SK-N-SH treated with all-trans-retinoic acid at 6 μM for 48 hours (cell line): ENCODE measurements around the gene ITIH1.
A peak's percentile ranks its signal among the peaks of the same experiment; 100 is the strongest.

Experiments
- ATAC-seq: fragments of 200-7000 bp; cut with Tn5 transposase; 3 replicates; pipeline ENCODE4 v1.9.1; 2020; ENCODE audit warnings: mild to moderate bottlenecking, moderate library complexity
- BACH2 ChIP-seq: fragments of 250-450 bp; sonication (Bioruptor Pico); IDR thresholded peaks from 2 replicates; pipeline ENCODE4 v1.9.0; 2021; ENCODE audit warnings: mild to moderate bottlenecking, borderline replicate concordance
- CSDC2 ChIP-seq: fragments of 250-450 bp; sonication (Bioruptor Pico); IDR thresholded peaks from 2 replicates; pipeline ENCODE4 v1.5.0; 2020; ENCODE audit warnings: mild to moderate bottlenecking, moderate library complexity
- ESRRG ChIP-seq: fragments of 250-450 bp; sonication (Bioruptor Pico); IDR thresholded peaks from 2 replicates; pipeline ENCODE4 v1.6.1; 2021; ENCODE audit warnings: mild to moderate bottlenecking
- GLIS3 ChIP-seq: fragments of 250-450 bp; sonication (Bioruptor Pico); IDR thresholded peaks from 2 replicates; pipeline ENCODE4 v1.5.0; 2020; ENCODE audit warnings: mild to moderate bottlenecking, moderate library complexity
- ISL1 ChIP-seq: fragments of 250-450 bp; sonication (Bioruptor Pico); IDR thresholded peaks from 2 replicates; pipeline ENCODE4 v2.1.2; 2022; ENCODE audit warnings: mild to moderate bottlenecking, moderate library complexity
- RARB ChIP-seq: fragments of 250-450 bp; sonication (Bioruptor Pico); IDR thresholded peaks from 2 replicates; pipeline ENCODE4 v1.8.0; 2021; ENCODE audit warnings: mild to moderate bottlenecking, moderate library complexity
- SNAI2 ChIP-seq: fragments of 250-450 bp; sonication (Bioruptor Pico); IDR thresholded peaks from 2 replicates; pipeline ENCODE4 v1.5.0; 2020; ENCODE audit warnings: mild to moderate bottlenecking, moderate library complexity
- TCF4 ChIP-seq: fragments of 250-450 bp; sonication (Bioruptor Pico); IDR thresholded peaks from 2 replicates; pipeline ENCODE4 v1.8.0; 2021; ENCODE audit warnings: mild to moderate bottlenecking, moderate library complexity, borderline replicate concordance
- TOX ChIP-seq: fragments of 250-450 bp; sonication (Bioruptor Pico); IDR thresholded peaks from 2 replicates; pipeline ENCODE4 v1.8.0; 2021; ENCODE audit warnings: mild to moderate bottlenecking, moderate library complexity, borderline replicate concordance
- ZC3H10 ChIP-seq: fragments of 250-450 bp; sonication (Bioruptor Pico); IDR thresholded peaks from 2 replicates; pipeline ENCODE4 v1.5.1; 2021; ENCODE audit warnings: mild to moderate bottlenecking, moderate library complexity
- ZFP3 ChIP-seq: fragments of 250-450 bp; sonication (Bioruptor Pico); IDR thresholded peaks from 2 replicates; pipeline ENCODE4 v1.5.0; 2020; ENCODE audit warnings: mild to moderate bottlenecking, moderate library complexity
- ZFP30 ChIP-seq: fragments of 450-650 bp; formaldehyde crosslinking; IDR thresholded peaks from 2 replicates; pipeline ENCODE4 v1.5.0; 2022; ENCODE audit warnings: mild to moderate bottlenecking, moderate library complexity
- ZNF70 ChIP-seq: fragments of 450-650 bp; formaldehyde crosslinking; IDR thresholded peaks from 2 replicates; pipeline ENCODE4 v1.5.0; 2020; ENCODE audit warnings: mild to moderate bottlenecking, moderate library complexity
- ZNF8 ChIP-seq: fragments of 450-650 bp; formaldehyde crosslinking; IDR thresholded peaks from 2 replicates; pipeline ENCODE4 v1.5.0; 2020; ENCODE audit warnings: mild to moderate bottlenecking, moderate library complexity
- TF ChIP-seq, protein P1 (sequence below): fragments of 250-450 bp; sonication (Bioruptor Pico); IDR thresholded peaks from 2 replicates; pipeline ENCODE4 v1.5.1; 2021; ENCODE audit warnings: mild to moderate bottlenecking, moderate library complexity
- TF ChIP-seq, protein P2 (sequence below): fragments of 250-450 bp; sonication (Bioruptor Pico); IDR thresholded peaks from 2 replicates; pipeline ENCODE4 v1.5.1; 2020; ENCODE audit warnings: low read depth, mild to moderate bottlenecking, moderate library complexity
- TF ChIP-seq, protein P3 (sequence below): fragments of 250-450 bp; sonication (Bioruptor Pico); IDR thresholded peaks from 2 replicates; pipeline ENCODE4 v1.8.0; 2021; ENCODE audit warnings: low read depth, mild to moderate bottlenecking, moderate library complexity, borderline replicate concordance
- TF ChIP-seq, protein P4 (sequence below): fragments of 250-450 bp; sonication (Bioruptor Pico); IDR thresholded peaks from 2 replicates; pipeline ENCODE4 v1.8.0; 2020; ENCODE audit warnings: mild to moderate bottlenecking, moderate library complexity, borderline replicate concordance
- TF ChIP-seq, protein P5 (sequence below): fragments of 250-450 bp; sonication (Bioruptor Pico); IDR thresholded peaks from 2 replicates; pipeline ENCODE4 v1.5.0; 2020; ENCODE audit warnings: mild to moderate bottlenecking, moderate library complexity

Gene ITIH1

DNA sequence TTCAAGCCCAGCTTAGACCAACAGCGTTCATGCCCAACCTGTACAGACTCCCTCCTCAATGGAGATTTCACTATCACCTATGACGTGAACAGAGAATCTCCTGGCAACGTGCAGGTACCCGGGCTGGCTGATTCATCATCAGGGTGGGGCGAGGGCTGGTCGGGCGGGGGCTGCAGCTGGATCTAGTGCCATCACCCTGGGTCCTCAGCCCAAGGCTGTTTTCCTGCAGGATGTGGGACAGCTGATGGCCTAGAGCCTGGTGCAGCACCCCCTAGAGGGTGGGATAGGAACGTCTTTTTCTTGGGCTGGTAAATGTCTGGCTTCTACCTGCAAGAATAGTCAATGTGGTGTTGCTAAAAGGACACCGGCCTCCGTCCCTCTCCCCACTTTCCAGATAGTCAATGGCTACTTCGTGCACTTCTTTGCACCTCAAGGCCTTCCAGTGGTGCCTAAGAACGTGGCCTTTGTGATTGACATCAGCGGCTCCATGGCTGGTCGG lies 21.6 kb downstream of the ITIH1 start:
- ATAC-seq = peak; percentile 57; the same call in 2 of the 3 replicates
- no peak for TF ChIP-seq ESRRG (CRISPR knock-in tag)
- TF ChIP-seq ZC3H10 (CRISPR knock-in tag) = no peak
- TF ChIP-seq TCF4 = no peak
- TF ChIP-seq GLIS3 (CRISPR knock-in tag) = no peak
- no peak for TF ChIP-seq ISL1 (CRISPR knock-in tag)
- TF ChIP-seq, protein P1, sequence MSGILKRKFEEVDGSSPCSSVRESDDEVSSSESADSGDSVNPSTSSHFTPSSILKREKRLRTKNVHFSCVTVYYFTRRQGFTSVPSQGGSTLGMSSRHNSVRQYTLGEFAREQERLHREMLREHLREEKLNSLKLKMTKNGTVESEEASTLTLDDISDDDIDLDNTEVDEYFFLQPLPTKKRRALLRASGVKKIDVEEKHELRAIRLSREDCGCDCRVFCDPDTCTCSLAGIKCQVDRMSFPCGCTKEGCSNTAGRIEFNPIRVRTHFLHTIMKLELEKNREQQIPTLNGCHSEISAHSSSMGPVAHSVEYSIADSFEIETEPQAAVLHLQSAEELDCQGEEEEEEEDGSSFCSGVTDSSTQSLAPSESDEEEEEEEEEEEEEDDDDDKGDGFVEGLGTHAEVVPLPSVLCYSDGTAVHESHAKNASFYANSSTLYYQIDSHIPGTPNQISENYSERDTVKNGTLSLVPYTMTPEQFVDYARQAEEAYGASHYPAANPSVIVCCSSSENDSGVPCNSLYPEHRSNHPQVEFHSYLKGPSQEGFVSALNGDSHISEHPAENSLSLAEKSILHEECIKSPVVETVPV = no peak
- no peak for TF ChIP-seq TOX (CRISPR knock-in tag)

DNA sequence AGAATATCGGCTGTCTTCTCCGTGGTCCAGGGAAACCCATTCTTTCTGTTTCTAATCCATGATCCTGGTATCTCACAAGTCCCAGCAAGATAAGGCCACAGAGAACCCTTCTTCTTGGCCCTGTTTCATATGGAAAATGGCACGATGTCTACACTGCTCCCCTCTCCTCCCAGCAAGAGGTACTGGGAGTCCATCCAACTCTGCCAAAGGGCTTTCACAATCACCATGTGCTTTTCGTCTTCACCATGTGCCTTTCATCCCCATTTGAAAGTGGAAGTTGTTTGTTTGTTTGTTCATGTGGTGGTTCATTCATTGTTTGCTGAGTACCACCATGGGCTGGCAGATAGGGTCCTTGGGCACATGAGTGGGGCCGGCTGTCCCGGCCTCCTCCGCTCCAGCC lies 22.7 kb downstream of the ITIH1 start:
- TF ChIP-seq ESRRG (CRISPR knock-in tag) = no peak
- TF ChIP-seq ZNF8 (CRISPR knock-in tag) = no peak
- TF ChIP-seq BACH2 (CRISPR knock-in tag) = no peak
- TF ChIP-seq, protein P1 = no peak
- TF ChIP-seq, protein P2, sequence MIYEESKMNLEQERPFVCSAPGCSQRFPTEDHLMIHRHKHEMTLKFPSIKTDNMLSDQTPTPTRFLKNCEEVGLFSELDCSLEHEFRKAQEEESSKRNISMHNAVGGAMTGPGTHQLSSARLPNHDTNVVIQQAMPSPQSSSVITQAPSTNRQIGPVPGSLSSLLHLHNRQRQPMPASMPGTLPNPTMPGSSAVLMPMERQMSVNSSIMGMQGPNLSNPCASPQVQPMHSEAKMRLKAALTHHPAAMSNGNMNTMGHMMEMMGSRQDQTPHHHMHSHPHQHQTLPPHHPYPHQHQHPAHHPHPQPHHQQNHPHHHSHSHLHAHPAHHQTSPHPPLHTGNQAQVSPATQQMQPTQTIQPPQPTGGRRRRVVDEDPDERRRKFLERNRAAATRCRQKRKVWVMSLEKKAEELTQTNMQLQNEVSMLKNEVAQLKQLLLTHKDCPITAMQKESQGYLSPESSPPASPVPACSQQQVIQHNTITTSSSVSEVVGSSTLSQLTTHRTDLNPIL (CRISPR knock-in tag) = no peak
- TF ChIP-seq ZFP3 (CRISPR knock-in tag) = no peak
- TF ChIP-seq, protein P3, sequence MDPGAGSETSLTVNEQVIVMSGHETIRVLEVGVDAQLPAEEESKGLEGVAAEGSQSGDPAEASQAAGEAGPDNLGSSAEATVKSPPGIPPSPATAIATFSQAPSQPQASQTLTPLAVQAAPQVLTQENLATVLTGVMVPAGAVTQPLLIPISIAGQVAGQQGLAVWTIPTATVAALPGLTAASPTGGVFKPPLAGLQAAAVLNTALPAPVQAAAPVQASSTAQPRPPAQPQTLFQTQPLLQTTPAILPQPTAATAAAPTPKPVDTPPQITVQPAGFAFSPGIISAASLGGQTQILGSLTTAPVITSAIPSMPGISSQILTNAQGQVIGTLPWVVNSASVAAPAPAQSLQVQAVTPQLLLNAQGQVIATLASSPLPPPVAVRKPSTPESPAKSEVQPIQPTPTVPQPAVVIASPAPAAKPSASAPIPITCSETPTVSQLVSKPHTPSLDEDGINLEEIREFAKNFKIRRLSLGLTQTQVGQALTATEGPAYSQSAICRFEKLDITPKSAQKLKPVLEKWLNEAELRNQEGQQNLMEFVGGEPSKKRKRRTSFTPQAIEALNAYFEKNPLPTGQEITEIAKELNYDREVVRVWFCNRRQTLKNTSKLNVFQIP (CRISPR knock-in tag) = no peak
- TF ChIP-seq ZNF70 (CRISPR knock-in tag) = no peak
- TF ChIP-seq ZFP30 (CRISPR knock-in tag) = no peak
- no peak for TF ChIP-seq ZC3H10 (CRISPR knock-in tag)
- no peak for TF ChIP-seq TOX (CRISPR knock-in tag)
- ATAC-seq = no peak

DNA sequence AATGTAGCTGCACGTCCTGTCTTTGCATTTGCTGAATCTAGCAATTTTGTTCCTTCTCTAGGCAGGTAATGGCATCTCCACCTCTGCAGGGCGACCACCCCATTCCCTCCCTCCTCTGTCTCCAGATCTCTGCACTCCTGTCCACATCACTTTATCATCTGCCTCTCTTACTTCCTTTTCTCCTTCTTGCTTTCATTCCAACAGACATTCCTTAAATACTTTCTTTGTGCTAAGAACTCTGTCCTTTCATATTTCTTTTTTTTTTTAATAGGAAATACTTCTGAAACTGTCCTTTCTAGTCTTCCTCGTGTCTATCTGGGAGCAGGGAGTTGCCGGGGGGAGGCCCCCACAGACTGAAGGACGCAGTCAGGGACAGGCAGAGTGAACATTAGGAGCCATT lies 24.4 kb downstream of the ITIH1 start:
- no peak for TF ChIP-seq RARB (CRISPR knock-in tag)
- TF ChIP-seq, protein P1 = no peak
- TF ChIP-seq GLIS3 (CRISPR knock-in tag) = no peak
- TF ChIP-seq, protein P4, sequence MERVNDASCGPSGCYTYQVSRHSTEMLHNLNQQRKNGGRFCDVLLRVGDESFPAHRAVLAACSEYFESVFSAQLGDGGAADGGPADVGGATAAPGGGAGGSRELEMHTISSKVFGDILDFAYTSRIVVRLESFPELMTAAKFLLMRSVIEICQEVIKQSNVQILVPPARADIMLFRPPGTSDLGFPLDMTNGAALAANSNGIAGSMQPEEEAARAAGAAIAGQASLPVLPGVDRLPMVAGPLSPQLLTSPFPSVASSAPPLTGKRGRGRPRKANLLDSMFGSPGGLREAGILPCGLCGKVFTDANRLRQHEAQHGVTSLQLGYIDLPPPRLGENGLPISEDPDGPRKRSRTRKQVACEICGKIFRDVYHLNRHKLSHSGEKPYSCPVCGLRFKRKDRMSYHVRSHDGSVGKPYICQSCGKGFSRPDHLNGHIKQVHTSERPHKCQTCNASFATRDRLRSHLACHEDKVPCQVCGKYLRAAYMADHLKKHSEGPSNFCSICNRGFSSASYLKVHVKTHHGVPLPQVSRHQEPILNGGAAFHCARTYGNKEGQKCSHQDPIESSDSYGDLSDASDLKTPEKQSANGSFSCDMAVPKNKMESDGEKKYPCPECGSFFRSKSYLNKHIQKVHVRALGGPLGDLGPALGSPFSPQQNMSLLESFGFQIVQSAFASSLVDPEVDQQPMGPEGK (CRISPR knock-in tag) = no peak
- TF ChIP-seq TOX (CRISPR knock-in tag) = no peak
- TF ChIP-seq ZNF8 (CRISPR knock-in tag) = no peak
- no peak for TF ChIP-seq CSDC2 (CRISPR knock-in tag)
- no peak for TF ChIP-seq SNAI2 (CRISPR knock-in tag)
- no peak for TF ChIP-seq ZNF70 (CRISPR knock-in tag)
- TF ChIP-seq, protein P3 (CRISPR knock-in tag) = no peak
- TF ChIP-seq, protein P5, sequence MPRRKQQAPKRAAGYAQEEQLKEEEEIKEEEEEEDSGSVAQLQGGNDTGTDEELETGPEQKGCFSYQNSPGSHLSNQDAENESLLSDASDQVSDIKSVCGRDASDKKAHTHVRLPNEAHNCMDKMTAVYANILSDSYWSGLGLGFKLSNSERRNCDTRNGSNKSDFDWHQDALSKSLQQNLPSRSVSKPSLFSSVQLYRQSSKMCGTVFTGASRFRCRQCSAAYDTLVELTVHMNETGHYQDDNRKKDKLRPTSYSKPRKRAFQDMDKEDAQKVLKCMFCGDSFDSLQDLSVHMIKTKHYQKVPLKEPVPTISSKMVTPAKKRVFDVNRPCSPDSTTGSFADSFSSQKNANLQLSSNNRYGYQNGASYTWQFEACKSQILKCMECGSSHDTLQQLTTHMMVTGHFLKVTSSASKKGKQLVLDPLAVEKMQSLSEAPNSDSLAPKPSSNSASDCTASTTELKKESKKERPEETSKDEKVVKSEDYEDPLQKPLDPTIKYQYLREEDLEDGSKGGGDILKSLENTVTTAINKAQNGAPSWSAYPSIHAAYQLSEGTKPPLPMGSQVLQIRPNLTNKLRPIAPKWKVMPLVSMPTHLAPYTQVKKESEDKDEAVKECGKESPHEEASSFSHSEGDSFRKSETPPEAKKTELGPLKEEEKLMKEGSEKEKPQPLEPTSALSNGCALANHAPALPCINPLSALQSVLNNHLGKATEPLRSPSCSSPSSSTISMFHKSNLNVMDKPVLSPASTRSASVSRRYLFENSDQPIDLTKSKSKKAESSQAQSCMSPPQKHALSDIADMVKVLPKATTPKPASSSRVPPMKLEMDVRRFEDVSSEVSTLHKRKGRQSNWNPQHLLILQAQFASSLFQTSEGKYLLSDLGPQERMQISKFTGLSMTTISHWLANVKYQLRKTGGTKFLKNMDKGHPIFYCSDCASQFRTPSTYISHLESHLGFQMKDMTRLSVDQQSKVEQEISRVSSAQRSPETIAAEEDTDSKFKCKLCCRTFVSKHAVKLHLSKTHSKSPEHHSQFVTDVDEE (CRISPR knock-in tag) = no peak
- no peak for TF ChIP-seq BACH2 (CRISPR knock-in tag)
- TF ChIP-seq, protein P2 (CRISPR knock-in tag) = no peak
- no peak for TF ChIP-seq ESRRG (CRISPR knock-in tag)
- TF ChIP-seq TCF4 = no peak
- TF ChIP-seq, all 23 proteins: peak for 0
- peak; percentile 53 for ATAC-seq
